ENCODE results near the gene ZNF593.

The ZNF593 gene

DNA sequence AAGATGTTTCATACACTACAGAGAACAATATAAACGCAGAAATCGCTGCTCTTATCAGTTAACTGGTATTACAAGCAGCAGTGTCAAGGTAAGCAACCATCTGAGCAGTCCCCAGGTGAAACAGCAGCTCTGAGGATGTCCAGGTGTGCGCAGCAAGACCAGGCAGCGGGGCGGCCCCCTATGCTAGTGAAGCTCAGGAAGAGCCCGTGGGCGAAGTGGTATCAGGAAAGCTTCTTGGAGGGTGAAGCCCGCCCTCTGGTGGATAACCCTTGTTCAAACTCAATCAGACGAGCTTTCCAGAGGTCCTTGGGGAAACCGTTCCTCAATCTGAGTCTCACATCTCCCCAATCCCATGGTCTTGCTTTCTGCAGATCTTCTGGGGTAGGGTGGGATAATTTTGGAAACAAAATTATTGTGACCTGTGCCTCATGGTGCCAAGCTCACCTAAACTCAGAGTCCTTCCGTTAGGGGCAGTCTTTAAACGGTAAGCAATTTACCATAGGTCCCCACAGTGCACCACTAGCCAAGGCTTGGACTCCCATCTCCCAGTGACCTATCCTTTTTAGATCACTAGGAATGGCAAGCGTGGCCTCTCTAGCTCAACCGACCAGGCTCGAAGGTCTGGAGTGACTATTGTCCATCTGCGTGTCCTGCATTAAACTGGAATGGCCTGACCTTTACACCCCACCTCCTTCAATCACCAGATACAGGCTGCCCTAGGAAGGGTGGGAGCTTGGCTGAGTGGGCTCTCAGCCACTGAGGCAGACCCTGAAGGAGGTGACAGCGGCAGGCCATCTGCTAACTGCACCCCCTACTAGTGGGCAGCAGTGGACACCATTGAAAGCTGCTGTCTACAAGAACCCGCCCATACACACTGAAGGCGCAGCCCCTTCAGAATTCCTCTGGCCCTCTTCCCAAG lies 24.4 kb upstream of the ZNF593 start:
- in situ Hi-C loops (cut with MboI; ENCODE audit: low sequenced_read_pairs): loop anchor here (5.0 to 25.0 kb wide), 2 partner anchors 33 to 258 kb away; partner anchors contain the start of genes PAQR7 and PDIK1L

- in situ Hi-C loops (cut with MboI; ENCODE audit: low sequenced_read_pairs): loop anchor here (5.0 to 25.0 kb wide), 2 partner anchors 34 to 259 kb away; partner anchors contain the start of genes PAQR7 and PDIK1L
These were observed 23.8 kb upstream of the ZNF593 start for GRCh38 chr1:26145960-26146294.

- in situ Hi-C loops (cut with MboI; ENCODE audit: low sequenced_read_pairs): loop anchor here (5.0 to 25.0 kb wide), 2 partner anchors 37 to 262 kb away; partner anchors contain the start of genes PAQR7 and PDIK1L
These were observed 20.8 kb upstream of the ZNF593 start for GRCh38 chr1:26148887-26149286.

- in situ Hi-C loops (cut with MboI; ENCODE audit: low sequenced_read_pairs): no loop called here
These were observed 15.7 kb upstream of the ZNF593 start for GRCh38 chr1:26153966-26154532.

DNA sequence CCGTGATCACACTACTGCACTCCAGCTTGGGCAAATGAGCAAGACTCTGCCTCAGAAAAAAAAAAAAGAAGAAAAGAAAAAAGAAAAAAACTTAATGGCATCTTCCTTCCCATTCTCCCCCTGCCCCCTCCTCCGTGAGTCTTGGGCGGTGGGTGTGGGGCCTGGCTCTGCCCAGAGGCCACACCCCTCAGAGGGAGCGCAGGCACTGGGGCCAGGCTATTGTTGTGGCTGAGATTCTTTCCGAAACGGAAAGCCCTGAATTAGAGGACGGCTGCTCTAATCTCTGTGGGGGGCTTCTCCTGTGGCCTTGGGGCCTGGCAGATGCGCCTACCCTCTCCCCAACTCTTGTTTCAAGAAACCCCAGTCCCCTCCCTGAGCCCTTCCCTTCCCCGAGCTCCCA lies 15.0 kb upstream of the ZNF593 start:
- in situ Hi-C loops (cut with MboI; ENCODE audit: low sequenced_read_pairs): no loop called here

- in situ Hi-C loops (cut with MboI; ENCODE audit: low sequenced_read_pairs): no loop called here
These were observed 14.1 kb upstream of the ZNF593 start for GRCh38 chr1:26155370-26156284.

DNA sequence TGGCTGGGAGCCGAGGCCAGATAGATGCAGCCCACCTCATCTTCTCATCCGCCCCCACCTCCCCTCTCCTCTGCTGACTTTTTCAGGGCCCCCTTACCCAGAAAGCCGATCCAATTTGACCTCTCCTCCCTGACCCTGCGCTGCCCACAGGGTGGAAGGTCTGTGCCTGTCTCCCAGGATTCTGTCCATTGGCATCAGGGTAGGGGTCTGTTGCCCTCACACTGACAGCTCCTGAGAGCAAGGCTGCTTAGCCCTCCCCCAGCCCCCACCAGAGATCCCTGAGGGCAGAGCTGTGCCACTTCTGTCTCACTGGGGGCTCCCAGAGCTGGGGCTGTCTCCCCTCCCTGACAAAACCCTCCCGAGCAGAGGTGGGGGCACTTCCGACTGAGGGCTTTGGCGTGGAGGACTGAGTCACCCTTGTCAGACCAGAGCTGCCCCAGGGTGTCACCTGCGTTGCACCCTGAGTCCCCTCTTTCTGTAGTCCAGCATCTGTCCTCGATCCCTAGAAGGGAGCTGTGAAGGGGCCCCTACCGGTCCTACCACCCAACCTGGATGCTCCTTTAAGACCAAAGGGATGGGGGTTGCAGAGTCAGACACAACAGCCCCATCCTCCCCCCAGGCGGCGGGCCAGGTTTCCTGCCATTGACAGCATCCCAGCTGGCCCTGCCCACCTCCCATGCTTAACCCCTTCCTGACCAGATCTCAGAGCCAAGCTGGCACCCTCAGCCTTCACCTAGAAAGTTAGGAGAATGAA lies 13.2 kb upstream of the ZNF593 start:
- in situ Hi-C loops (cut with MboI; ENCODE audit: low sequenced_read_pairs): no loop called here

DNA sequence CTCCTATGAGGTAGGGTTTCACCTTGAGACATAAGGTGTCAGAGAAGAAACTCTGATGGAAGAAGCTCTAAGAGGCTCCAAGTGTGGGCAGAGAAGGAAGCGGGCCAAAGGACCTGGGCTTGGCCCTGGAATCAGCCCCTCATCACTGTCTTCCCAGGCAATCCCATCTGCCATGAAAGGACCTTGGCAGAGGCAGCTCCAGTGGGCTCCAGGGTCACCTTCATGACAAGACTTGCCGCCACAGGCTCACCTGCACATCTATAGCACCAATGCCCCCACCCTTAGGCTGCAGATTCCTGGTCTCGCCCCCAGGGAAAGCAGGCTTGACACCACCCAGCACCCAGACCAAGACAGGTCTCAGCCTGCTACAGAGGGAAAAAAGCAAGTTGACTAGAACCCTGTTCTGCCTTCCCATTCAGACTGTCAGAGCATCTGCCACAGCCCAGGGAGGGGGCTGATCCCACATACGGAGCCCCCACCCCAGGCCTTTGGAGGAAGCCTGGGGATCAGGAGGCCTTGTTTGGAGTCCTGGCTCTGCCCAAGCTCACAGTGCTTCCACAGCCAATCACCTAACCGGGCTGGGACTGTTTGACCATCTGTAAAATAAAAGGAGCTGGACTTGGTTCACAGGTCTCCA lies 11.3 kb upstream of the ZNF593 start:
- in situ Hi-C loops (cut with MboI; ENCODE audit: low sequenced_read_pairs): no loop called here

DNA sequence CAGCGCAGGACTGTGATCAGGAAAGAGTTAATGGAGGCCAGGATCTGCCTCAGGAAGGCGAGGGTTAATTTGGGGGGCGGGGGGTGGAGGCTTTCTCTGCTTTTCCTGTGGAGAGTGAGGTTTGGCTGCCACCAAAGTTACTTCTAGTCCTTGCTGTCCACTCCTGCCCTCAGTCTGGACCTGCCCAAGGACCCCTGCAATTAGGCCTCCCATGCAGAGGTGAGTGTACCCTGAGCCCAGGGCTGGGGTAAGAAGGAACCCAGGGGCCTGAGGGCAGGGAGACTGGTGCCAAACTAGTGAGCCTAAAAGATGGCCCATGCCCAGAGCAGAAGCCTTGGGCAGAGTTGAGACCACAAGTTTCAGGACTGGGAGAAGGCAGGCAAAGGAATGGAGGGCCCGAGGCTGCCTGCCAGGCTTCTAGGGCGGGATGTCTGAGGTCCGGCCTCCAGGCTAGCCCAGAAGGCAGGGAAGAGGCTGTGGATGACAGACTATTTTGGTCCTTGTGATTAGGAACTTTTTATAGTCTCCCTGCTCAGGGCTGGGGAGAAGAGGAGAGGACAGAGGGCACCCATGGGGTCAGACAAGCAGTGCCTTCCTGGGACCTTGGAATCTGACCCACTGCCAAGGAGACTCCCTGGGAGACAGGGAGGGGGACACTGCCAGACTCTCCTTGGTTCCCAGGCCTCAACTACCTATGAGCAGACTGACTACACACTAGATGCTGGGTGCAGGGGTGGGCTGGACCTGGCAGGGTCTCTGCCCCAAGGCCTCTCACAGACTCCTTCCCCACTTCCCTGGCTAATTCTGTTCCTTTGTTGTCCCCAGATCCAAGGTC lies 10.6 kb upstream of the ZNF593 start, which contains the start of gene FAM110D:
Gene FAM110D, plus strand, starts transcription at position 172 of the 835 bp plus-strand sequence. CDS start 2,213 bp downstream, outside the sequence.
- in situ Hi-C loops (cut with MboI; ENCODE audit: low sequenced_read_pairs): no loop called here

DNA sequence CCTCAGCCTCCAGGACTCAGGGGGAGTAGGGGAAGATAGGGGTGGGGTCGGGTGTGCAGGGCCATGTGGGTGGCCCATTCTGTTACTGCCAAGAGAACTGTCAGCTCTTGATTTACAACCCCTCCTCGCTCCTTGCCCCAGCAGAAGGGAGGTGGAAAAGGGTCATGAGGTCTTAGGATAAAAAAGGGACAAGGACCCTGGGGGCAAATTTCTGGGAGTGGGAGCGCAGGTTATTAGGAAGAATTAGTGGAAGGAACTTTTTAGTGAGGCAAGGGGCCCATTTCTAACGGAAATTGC lies 10.0 kb upstream of the ZNF593 start:
- in situ Hi-C loops (cut with MboI; ENCODE audit: low sequenced_read_pairs): no loop called here

- in situ Hi-C loops (cut with MboI; ENCODE audit: low sequenced_read_pairs): no loop called here
These were observed 8.9 kb upstream of the ZNF593 start for GRCh38 chr1:26160527-26161414.

GRCh38 chr1:26161415-26162219 lies 8.1 kb upstream of the ZNF593 start:
- in situ Hi-C loops (cut with MboI; ENCODE audit: low sequenced_read_pairs): no loop called here

DNA sequence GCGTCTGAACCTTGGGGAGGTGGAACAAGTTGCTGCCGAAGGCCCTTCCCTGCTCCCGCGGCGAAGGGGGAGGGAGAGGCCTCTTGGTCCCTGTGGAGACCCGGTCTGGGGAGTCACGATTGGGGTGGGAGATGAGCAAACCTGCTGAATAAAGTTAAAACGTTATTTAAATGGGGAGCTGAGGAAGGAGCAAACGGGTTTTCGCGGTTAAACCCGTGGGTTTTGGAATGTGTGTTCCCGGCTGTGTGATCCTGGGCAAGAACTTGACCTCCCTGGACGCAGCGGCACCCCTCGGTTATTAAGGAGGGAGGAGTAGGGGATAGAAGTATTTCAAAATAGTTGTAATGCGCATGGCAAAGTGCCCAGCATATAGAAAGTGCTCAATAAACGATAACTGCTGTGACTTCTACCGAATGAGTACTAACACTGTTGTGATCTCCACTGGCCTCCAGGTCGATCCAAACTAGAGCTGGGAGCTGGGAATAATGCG lies 7.4 kb upstream of the ZNF593 start:
- in situ Hi-C loops (cut with MboI; ENCODE audit: low sequenced_read_pairs): no loop called here

DNA sequence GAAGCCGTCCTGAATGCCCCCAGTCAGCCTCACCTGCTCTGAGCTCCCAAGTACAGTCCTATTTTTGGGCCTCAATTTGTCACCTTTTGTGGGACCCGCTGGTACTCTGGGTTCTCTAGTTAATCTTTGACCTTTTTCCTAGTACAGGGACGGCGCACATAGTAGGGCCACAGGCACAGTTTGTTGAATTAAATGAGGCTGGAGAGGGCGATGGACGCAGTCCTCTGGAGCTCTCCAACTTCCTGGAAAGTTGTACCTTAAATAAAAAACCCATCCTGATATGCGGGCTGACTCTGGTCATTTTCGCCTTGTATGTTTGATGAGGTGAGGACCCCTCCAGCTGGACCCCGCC lies 6.0 kb upstream of the ZNF593 start:
- in situ Hi-C loops (cut with MboI; ENCODE audit: low sequenced_read_pairs): no loop called here

- in situ Hi-C loops (cut with MboI; ENCODE audit: low sequenced_read_pairs): no loop called here
These were observed 5.5 kb upstream of the ZNF593 start for GRCh38 chr1:26164036-26164860.
